ENCODE data around the gene MAP2K3. TPM values are rescaled to one million over a fixed set of nuclear protein-coding genes. Genes with fewer than 3 reads are reported as not detected.

Gene MAP2K3
- total RNA-seq, 1 donor from 2014 or later, result 41.3 TPM

DNA sequence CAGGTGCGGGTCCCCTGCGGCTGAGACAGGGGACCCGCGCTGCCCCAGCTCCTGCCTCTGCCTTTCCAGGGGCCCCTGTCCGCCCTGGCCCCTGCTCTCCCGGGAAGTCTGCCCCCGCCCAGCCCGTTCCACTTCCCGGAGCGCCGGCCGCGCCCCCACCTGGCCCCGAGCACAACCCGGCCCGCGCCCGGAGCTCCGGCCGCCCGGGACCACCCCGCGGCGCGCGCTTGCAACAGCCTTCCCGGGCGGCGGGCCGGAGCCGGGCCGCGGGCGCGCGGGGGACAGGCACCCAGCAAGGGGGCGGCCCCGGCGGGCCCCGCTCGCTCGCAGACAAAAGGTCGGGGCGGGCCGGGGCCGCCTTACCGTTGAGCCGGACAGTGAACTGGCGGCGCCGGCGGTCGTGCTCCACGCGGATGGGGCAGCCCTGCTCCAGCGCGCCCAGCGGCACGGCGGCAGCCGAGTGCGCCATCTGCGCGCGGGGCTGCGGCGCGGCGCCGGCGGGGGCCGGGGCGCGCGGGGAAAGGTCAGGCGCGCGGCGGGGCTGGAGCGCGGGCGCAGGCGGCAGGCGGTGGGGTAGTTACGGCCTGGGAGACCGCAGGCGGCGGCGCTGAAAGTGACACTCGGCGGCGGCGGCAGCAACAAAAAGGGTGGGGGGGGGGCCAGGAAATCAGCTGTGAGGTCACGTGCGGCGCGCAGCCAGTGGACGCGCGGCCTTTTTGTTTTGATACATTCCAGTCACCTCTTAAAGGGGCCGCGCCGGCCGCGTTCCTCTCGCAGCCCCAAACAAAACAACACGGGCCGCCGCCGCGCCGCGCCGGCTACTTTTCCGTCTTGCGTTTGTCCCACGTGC, 31.5 kb upstream of the MAP2K3 start, which contains the start of gene NATD1:
Gene NATD1, minus strand, starts transcription at position 615 of the 850 bp plus-strand sequence. Its CDS starts 146 bp downstream, at position 469.
- ATAC-seq, result peak; percentile 75

DNA sequence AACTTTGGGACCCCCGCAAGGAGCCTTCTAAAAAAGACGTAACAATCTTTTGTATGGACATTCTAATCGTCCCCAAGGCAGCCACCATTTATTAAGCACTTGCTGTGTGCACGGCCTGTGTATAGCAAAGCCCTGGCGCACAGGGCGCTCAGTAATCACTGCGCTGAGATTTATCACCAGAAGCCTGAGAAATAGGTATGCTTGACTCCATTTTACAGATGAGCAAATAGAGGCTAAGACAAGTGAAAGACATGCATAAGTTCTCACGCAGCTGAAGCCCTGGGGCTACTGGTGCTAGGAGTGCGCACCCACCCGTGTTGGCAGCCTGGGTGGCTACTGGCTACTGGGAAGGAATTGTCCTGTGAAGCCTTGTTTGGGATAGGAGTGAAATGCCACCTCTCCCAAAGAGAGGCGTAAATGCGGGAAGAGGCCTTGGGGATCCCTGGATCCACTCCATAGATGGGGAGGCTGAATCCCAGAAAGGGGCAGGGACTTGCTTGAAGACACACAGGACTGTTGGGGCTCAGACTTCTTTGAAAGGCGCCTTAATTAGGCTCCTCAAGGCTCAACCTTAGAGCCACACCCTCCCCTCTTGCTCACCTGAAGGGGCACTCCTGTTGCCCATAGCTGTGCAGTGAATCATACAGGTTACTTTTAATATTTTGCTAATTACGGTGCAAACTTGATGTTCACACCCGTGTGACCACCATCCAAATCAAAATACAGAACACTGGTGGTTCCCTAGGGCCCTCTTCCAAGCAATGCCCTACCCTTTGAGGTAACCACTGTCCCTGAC, 30.7 kb upstream of the MAP2K3 start:
- peak; percentile 78 for ATAC-seq

DNA sequence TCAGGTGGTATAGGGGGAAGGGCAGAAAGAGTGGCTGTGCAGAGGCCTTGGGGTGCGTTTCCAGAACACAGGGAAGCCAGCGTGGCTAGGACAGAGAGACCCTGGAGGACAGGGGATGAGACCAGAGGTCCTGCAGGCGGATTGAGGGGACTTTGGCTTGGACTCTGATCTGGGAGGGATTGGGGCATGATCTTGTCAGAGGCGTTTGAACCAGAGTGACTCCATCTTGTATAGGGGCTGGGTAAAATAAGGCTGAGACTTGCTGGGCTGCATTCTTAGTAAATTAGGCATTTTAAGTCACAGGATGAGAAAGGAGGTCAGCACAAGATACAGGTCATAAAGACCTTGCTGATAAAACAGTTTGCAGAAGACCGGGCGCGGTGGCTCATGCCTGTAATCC, 25.9 kb upstream of the MAP2K3 start:
- no peak for ATAC-seq

DNA sequence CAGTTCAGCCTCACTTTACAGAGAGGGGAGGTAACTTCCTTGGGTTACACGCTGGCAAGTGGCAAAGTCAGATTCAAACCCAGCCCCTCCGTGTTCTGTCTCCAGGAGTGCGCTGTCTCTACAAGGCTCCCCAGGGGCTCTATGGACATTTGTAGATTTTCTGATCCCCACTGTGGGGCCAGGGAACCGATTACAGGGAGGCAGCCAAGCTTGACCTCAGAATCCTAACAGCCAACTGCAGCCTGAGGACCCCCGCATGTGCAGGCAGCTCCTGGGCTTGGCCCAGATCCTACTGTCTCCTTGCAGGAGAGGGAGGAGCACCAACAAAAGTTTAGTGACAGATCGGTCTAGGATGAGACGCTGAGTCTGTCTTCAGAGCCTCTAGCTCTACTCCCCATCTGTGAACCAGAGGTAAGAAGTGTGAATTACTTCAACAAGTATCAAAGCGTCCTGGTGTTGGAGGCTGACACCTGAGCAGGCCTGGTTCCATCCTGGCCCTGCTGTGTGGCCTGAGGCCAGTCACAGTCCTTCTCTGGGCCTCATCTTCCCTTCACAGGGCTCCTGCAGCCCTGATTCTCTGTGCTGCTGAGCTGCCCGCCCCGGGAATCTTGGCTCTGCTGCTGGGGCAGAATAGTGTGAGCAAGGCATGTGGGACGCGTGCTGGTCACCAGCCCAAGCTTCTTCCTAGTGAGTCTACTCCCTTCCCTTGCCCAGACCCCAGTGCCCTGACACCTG, 22.1 kb upstream of the MAP2K3 start:
- ATAC-seq, result peak; percentile 13

DNA sequence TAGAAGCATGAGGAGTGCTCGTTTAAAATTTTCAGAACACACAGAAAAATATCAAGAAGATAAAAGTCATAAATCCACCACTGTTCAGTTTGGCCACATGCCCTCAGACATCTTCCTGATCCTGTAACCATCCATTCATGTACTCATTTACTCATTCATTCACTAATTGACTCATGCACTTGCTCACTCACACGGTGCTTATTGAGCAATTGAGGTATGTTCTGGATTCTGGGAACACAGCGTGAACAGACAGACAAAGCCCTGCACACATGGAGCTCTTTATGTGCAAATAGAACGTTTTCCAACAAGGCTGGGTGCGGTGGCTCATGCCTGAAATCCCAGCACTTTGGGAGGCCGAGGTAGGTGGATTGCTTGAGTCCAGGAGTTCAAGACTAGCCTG, 21.1 kb upstream of the MAP2K3 start:
- ATAC-seq, result peak; percentile 92

DNA sequence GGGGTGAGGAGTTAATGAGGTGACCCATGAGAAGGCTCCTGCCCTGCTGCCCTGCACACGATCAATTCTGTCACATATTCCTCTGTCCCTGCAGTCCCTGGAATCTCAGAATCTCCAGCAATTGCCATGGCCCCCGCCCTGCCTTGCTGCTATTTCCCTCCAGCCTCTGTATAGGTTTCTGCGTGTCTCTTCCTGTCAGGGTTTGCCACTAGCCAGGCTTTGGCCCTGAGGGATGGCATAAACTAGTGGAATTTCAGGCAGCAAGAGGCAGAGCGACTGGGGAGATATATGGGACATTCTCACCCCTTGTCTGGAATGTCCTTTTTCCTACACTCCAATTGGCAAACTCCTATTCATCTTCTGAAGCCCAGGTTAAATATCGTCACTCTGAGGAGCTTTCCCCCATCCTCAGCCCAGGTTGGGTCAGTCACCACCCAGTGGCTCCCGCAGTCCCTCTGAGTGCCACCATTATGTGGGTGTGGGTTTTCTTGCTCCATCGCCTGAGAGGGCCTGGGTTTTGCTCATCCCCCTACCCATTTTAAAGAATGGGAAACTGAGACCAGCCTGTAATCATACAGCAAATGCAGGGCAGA, 15.8 kb upstream of the MAP2K3 start:
- peak; percentile 8 for ATAC-seq

DNA sequence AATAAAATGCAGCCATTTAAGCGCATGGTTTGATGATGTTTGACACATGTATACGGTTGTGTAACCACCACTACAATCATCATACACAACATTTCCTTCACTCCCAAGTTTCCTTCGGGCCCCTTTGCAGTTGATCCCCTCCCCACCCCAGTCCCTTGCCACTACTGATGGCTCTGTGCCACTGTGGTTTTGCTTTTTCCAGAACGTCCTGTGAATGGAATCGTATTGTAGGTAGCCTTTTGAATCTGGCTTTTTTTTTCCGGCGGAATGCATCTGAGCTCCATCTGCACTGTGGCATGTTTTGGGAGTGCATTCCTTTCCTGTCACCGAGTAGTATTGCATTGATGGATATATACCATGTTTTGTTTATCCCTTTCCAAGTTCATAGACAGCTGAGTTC, 15.1 kb upstream of the MAP2K3 start:
- ATAC-seq, result no peak

DNA sequence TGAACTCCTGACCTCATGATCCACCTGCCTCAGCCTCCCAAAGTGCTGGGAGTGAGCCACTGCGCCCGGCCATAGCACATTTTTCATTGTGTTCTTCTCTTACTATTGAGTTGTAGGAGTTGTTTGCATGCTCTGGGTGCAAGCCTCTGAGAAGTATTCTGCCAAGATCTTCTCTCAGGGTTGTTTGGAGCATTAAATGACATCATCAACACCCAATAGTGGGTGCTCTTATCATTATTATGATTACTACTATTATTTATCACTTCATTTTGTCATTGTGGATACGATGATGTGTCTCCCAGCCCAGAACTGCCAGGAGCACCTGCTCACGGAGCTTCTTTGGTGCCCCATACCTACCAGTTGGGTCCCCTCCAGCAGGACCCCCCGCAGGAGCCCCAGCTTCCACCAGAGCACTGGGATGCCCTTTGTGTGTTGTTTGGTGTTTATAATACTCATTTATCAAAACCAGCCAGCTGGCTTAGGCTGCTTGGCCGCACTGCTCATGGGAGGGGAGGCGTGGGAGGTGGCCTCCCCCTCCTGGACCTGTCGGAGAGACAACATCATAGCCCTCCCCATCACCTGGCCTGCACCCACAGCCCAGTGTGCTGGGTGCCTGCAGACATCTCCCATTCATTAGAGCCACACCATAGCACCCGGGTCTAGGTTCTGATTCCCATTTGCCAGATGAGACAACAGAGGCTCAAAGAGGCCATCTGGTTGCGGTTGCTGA, 12.9 kb upstream of the MAP2K3 start:
- ATAC-seq, result no peak

DNA sequence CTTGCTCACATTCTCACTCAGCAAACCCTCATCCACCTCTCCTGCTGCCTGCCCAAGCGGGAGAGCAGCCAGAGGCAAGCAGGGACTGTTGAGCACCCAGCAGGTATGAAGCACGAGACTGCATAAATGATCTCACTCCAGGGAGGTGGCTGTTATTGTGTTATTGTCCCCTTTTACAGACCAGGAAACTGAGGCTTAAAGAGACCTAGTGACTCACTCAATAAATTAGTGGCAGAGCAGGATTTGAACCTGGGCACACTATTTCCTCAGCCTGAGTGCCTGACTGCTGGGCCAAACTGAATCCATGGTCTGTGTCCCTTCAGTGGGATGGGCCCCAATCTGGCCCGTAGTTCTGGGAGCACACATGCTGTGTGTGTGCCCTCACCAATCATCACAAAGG, 12.3 kb upstream of the MAP2K3 start:
- peak; percentile 39 for ATAC-seq

DNA sequence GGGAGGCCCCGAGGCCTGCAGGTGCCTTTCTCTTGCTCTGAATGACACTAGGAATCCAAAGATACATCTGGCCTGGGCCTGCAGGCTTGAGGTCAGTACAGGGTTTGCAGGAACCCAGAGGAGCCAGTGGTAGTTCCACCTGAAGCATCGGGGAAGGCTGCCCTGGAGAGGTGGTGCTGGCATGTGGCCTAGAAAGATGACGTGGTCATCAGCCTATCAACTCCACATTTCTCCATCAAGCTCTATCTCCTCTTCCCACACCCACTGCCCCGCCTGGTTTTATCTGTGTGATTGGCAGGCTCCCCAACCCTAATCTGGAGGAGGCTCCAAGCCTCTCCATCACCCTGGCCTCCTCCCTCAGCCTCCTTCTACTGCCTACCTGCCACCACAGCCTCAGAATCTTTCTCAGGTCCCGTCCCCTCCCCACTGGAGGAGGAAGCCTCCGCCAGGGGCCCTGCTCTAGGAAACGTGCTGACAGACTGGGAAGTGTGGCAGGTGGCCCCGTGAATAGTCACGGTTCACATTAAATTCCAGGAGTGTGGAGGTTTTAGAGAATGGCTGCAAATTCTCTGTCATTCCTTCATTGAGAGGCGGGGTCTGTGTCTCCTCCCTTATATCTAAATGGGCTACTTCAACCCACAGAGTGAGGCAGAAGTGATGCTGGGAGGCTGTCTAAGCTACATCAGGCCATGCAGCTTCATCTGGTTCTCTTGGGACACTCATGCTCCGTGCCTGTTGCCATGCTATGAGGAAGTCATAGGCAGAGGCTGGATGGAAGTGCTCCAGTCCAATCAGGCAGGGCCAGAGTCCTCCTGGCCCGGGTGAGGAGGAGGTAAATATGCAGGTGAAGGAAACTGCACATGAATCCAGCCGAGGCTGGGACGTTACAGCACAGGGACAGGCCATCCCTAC, 11.4 kb upstream of the MAP2K3 start:
- peak; percentile 3 for ATAC-seq

DNA sequence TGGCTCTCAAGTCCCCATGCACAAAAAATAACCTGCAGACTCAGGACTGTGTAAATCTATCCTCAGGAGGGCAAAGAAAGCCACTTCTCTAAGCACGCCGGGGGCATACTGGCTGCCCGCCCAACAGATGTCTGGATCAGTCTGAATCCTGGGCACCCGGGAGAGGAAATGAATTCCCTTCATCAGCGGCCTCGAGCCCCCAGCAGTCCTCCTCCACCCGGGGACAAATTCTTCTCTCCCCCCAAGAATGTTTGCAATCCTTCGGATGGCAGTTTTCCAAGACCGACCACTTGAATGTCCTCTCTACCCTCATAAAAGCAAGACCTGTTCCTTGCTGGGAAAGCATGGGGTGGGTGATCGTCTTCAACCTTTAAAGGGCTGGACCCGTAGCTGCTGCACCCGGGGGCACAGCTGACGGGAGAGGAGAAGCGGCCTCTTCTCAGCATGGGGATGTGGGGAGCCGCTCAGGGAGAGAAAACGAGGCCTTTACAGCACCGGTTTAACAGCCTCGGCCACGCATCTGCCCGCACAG, 9.4 kb upstream of the MAP2K3 start:
- ATAC-seq, result peak; percentile 3

DNA sequence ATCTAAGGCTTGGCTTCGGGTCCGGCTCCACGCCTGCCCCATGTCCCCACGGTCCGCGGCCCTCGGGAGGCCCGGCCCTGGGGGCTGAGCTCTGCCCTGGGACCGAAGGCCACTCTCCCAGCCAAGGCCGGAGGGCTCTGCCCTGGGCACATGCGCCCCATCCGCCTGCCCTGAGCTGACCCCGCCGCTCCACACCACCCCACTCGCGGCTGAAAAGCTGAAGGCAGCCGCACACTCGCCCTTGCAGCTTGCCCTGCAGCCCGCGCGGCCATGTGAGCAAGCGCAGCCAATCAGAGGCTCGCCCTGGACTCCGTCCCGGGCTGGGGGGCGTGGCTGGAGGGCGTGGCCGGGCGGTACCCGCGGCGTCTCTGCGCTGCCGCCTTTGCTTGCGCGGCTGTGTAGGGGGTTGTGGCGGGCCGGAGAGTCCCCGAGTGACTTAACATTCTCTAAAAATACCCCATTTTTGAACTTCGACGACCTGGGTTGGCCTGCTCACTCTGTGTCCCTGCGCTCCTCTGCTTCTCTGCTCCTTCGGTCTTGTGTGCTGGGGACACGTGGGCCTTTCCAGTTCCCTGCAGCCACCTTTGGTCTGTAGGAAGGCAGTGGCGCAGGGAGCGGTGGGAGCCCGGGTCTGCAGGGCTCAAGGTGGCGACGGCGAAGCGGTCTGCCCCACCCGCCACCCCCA, 8.8 kb upstream of the MAP2K3 start:
- ATAC-seq, result peak; percentile 90

DNA sequence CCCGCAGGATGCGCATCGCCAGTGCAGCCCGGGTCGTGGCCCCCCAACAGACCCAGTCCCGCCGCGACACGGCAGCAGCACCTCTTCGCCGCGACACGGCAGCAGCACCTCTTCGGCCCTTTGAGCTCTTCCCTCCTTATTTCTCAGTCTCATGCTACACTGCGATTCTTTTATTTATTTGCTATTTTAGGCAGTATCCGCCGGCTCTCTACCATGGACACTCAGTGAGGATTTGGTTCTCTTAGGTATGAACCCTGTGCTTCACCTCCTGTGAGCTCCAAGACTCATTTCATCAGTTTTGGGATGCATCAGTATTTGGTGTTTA, 8.3 kb upstream of the MAP2K3 start:
- ATAC-seq, result no peak

DNA sequence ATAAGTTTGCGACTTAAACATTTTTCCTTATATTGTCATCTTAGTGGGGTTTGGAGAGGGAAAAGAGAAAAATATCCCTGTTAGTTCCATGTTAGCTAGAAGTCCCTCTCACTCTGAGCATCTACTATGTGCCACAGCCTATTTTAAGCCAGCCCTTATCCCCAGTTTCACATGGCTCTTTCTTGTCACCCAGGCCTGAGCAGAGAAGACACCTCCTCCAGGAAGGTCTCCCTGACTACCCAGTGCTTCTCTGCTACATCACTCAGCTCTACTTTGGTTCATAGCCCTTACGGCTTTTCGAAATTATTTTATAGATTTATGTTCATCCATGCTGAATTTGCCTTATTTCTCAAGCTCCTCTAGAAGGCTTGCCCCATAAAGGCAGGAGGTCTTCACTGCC, 7.2 kb upstream of the MAP2K3 start:
- no peak for ATAC-seq

DNA sequence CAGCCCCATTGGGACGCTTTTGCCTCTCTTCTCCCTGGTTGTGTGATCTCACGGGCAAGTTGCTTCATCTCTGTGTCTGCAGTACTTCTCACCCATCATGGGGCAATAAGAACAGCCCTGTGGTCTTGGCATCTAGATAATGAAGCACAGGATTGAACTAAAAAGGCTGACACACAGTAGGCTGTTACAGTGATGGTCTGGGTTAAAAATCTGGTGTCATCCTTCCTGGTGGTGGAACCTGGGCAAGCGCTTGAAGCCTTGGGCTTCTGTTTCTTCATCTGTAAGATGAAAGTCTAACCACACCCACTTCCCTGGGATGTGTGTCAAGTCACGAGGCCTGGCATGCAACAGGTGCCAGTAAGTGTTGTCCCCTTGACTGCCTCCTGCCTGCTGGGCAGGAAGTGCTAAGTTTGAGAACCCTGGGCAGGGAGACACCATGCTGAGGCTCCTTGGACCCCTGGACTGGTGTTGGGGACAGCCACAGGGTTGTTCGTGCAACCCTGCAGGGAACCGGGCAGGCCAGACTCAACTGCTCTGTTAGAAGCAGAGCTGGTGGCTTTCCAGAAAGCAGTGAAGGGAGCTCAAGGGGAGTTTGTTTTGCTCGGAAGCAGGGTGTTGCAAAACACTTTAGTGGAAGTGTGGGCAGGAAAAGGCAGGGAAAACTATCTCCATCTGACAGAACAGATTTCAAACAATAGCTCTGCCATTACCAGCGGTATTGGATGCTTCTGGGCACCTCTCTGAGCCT, 5.9 kb upstream of the MAP2K3 start:
- peak; percentile 48 for ATAC-seq

DNA sequence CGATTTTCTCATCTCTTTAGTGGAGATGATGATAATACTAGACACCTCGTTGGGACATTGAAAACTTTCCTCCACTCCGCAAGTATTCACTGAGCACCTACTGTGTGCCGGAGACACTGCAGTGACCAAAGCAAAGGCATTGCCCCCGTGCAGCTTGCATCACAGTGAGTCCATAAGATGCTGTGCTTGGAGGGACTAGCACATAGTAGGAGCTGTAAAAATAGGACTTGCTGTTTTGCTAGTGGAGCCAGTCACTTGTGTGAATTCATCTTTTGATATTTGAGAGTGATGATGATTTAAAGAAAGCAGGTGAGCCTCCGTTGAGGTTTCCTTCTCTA, 5.3 kb upstream of the MAP2K3 start:
- no peak for ATAC-seq

DNA sequence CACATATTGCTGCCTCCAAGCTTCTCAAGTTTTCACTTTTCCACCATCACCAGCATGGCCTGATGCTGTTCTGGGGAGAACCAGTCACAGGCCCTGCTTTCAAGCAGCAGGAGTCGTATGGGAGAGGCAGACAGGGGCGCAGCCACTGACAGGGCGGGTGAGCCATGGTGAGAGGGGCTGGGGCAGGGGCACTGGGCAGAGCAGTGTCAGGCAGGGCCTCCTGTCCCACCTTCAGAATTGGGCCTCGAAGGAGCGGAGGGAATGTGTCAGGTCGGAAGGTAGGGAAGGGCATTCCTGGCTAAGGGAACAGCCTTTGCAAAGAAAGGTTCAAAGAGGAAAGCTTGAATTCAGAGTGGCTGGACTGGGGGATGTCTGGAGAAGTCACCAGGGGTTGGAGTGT, 4.9 kb upstream of the MAP2K3 start:
- no peak for ATAC-seq

DNA sequence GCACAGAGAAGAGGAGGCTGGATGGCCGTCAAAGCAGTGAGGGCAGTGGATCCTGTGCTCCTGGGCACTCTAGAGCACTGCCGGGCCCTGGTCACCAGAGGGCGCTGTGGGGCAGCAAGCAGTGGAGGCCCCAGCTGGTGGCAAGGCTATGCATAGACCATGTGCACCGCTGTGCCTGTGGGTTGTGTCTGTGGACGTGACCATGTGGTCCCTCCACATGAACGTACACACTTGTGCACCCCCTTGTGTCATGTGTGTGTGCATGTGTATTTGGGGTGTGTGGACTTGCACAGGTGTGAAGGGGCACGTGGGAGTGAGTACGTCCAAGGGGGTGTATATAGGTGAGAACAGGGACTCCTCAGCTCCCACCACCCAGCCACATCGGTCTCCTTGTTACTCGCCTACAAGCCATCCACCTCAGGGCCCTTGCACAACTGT, 4.4 kb upstream of the MAP2K3 start:
- ATAC-seq, result peak; percentile 60

DNA sequence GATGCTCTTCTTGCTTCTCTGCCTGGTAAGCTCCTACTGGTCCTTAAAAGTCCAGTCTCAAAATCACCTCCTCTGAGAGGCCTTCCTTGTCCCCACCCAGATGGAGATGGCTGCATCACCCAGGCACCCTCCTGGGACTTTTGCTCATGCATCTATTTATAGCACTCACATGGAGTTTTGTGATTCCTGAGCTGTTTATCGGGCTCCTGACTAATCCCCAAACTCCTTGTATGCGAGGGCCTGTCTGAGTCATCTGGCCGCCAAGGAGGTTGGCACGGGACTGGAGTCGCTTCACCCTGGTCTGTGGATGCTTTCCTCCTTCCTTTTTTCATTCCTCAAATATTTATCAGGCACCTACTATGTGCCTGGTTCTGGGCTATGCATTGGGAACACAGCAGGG, 2.3 kb upstream of the MAP2K3 start:
- no peak for ATAC-seq

Measured in esophagus mucosa (tissue), 1 donor.